Globus pallidus (tissue), 1 donor: ENCODE data around the gene ACTN1.
A peak's percentile ranks its signal among the peaks of the same experiment; 100 is the strongest.

ENCODE experiments used
- DNase-seq: peaks from one replicate; pipeline ENCODE4 v3.0.0-alpha.2; 2015; ENCODE audit warnings: low spot score

Gene ACTN1

GRCh38 chr14:68916358-68916941 lies 62.7 kb downstream of the ACTN1 start:
- DNase-seq: no peak

GRCh38 chr14:68913516-68913915 lies 65.6 kb downstream of the ACTN1 start:
- DNase-seq: no peak

GRCh38 chr14:68911594-68912227 lies 67.4 kb downstream of the ACTN1 start:
- peak; percentile 47 for DNase-seq

- no peak for DNase-seq
Observed at GRCh38 chr14:68910540-68910939, 68.6 kb downstream of the ACTN1 start.

- no peak for DNase-seq
Observed at GRCh38 chr14:68908803-68909202, 70.3 kb downstream of the ACTN1 start.

GRCh38 chr14:68908201-68908600 lies 70.9 kb downstream of the ACTN1 start:
- no peak for DNase-seq

GRCh38 chr14:68906439-68906838 lies 72.7 kb downstream of the ACTN1 start:
- no peak for DNase-seq

- no peak for DNase-seq
Observed at GRCh38 chr14:68905107-68905895, 73.8 kb downstream of the ACTN1 start.

- no peak for DNase-seq
Observed at GRCh38 chr14:68902357-68902756, 76.7 kb downstream of the ACTN1 start.

GRCh38 chr14:68899033-68899603 lies 80.0 kb downstream of the ACTN1 start:
- no peak for DNase-seq

GRCh38 chr14:68898248-68899032 lies 80.7 kb downstream of the ACTN1 start:
- no peak for DNase-seq

- no peak for DNase-seq
Observed at GRCh38 chr14:68897559-68898155, 81.4 kb downstream of the ACTN1 start.

GRCh38 chr14:68896132-68896531 lies 83.0 kb downstream of the ACTN1 start:
- DNase-seq: no peak

- DNase-seq: no peak
Observed at GRCh38 chr14:68894802-68895703, 84.0 kb downstream of the ACTN1 start.

- no peak for DNase-seq
Observed at GRCh38 chr14:68894123-68894522, 85.0 kb downstream of the ACTN1 start.

- no peak for DNase-seq
Observed at GRCh38 chr14:68893566-68893965, 85.5 kb downstream of the ACTN1 start.

- no peak for DNase-seq
Observed at GRCh38 chr14:68892961-68893360, 86.1 kb downstream of the ACTN1 start.

- DNase-seq: no peak
Observed at GRCh38 chr14:68891851-68892660, 87.0 kb downstream of the ACTN1 start.

GRCh38 chr14:68890173-68890931 lies 88.8 kb downstream of the ACTN1 start:
- DNase-seq: no peak
